Astrocyte of the spinal cord (primary cell): Measurements from ENCODE around the gene ABCG8.
A peak's percentile ranks its signal among the peaks of the same experiment; 100 is the strongest.

Experiments
- DNase-seq: peaks from one replicate; pipeline ENCODE4 v3.0.0; 2011; ENCODE audit warnings: low read depth, low spot score
- H3K4me3 ChIP-seq: 2 replicates; pipeline ENCODE4 v1.5.1; 2011; ENCODE audit warnings: low read depth, mild to moderate bottlenecking, low read length, moderate library complexity
- in situ Hi-C: cut with HindIII; loops from 2 replicates; pipeline ENCODE4 v1.10.0; 2017; ENCODE audit warnings: low sequenced_read_pairs
- TF ChIP-seq, protein P1 (sequence below): IDR thresholded peaks from 2 replicates; pipeline ENCODE4 v1.5.1; 2012; ENCODE audit warnings: low read depth, mild to moderate bottlenecking, low read length, inconsistent platforms

Gene ABCG8

DNA sequence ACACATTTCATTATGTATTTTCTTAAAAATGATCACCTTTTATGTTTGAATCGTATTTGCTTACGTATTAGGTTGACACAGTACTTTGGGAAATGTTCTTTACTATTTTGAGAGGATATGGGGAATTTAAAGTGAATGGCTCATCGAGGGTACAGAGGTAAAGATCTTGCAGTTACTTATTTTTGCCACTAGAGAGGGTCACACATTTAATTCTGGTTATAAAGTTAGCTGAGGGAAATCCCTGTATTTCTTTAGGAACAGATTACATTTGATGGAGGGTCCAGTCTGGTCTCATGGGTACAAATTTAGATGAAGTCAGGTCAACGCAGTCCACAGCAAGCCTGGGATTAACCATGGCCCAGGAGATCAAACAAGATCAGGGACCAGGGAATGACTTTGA lies 40.5 kb upstream of the ABCG8 start:
- in situ Hi-C loops, result no loop called here
- no peak overlapping the region for H3K4me3 ChIP-seq
- TF ChIP-seq, protein P1, sequence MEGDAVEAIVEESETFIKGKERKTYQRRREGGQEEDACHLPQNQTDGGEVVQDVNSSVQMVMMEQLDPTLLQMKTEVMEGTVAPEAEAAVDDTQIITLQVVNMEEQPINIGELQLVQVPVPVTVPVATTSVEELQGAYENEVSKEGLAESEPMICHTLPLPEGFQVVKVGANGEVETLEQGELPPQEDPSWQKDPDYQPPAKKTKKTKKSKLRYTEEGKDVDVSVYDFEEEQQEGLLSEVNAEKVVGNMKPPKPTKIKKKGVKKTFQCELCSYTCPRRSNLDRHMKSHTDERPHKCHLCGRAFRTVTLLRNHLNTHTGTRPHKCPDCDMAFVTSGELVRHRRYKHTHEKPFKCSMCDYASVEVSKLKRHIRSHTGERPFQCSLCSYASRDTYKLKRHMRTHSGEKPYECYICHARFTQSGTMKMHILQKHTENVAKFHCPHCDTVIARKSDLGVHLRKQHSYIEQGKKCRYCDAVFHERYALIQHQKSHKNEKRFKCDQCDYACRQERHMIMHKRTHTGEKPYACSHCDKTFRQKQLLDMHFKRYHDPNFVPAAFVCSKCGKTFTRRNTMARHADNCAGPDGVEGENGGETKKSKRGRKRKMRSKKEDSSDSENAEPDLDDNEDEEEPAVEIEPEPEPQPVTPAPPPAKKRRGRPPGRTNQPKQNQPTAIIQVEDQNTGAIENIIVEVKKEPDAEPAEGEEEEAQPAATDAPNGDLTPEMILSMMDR, result peak; percentile 8
- no peak for DNase-seq

DNA sequence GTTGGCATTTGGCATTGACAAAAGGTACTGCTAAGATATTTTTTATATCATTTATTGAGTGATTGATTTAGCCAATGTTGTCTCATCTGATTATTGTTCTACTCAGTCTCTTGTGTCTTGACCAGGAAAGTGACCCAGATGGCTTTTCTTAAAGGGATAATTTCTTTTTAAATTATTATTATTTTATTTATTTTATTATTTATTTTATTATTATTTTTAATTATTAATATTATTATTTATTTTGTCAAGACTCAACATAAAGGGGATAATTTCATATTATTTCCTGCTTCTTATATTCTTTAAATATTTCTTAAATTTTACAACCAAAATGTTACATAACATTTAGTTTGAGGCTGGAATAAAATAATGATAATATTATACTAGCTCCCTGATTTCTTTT lies 37.9 kb upstream of the ABCG8 start:
- no peak for DNase-seq
- H3K4me3 ChIP-seq, result no peak overlapping the region
- TF ChIP-seq, protein P1, result no peak
- in situ Hi-C loops, result no loop called here

DNA sequence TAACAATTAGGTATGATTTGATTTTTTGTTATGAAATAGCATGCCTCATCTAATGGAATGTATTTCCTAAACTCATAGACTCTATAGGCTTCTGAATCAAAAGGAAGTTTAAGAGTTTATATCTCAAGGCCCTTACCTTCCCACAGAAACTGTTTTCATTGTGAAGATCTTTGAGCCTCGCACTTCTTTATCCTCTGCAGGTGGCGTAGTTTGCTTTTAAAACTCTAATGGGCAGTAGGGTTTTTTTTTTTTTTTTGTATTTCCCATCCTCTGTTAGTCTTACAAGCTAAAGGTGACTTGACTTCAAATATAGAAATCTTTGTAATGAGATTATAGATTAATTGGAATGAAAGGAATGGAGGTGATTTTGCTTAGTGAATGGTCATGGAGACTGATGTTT lies 36.6 kb upstream of the ABCG8 start:
- no peak for DNase-seq
- no peak overlapping the region for H3K4me3 ChIP-seq
- TF ChIP-seq, protein P1, result no peak
- in situ Hi-C loops, result no loop called here

DNA sequence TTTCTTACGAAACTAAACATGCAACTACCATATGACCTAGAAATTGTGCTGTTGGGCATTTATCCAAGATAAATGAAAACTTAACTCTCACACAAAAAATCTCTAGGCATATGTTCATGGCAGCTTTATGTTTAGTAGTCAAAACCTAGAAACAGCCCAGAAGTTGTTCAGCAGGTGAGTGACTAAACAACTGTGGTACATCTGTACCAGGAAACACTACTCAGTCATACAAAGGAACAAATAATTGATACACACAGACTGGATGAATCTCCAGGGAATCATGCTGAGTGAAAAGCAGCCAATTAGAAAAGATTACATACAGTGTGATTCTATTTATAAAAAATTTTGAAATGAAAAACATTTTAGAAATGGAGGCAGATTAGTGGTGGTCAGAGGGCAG lies 35.7 kb upstream of the ABCG8 start:
- H3K4me3 ChIP-seq, result no peak overlapping the region
- in situ Hi-C loops, result no loop called here
- no peak for DNase-seq
- TF ChIP-seq, protein P1, result no peak

DNA sequence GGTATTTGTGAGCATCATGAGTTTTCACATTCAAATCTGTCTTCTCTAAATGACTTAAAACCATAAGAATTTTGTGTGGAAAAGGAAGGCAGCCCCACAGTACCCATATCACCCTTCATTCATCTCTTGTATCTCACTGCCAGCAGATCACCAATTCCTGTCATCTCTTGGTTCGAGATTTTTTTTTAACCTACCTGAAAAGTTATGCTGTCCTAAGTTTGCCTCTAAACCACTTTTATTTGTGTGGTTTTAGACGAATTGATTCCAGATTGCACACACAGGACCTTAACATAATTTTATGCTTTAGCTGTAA lies 32.1 kb upstream of the ABCG8 start:
- in situ Hi-C loops, result no loop called here
- DNase-seq, result no peak
- no peak overlapping the region for H3K4me3 ChIP-seq
- TF ChIP-seq, protein P1, result no peak

- no peak for DNase-seq
- TF ChIP-seq, protein P1, result no peak
- in situ Hi-C loops, result no loop called here
- no peak overlapping the region for H3K4me3 ChIP-seq
Measured at GRCh38 chr2:43810452-43810851, 28.3 kb upstream of the ABCG8 start.

GRCh38 chr2:43810888-43811287 lies 27.9 kb upstream of the ABCG8 start:
- in situ Hi-C loops, result no loop called here
- TF ChIP-seq, protein P1, result no peak

More at GRCh38 chr2:43810888-43811287, 27.9 kb upstream of the ABCG8 start:
- no peak for DNase-seq
- H3K4me3 ChIP-seq, result no peak overlapping the region
